Skeletal muscle satellite cell (primary cell): ENCODE measurements around the gene ADGRL1.
A peak's percentile ranks its signal among the peaks of the same experiment; 100 is the strongest.
"Not testable (repeated sequence)": the region's sequence is repeated elsewhere in the genome, so short reads cannot be mapped to it uniquely, and the experiment has no call there.

Experiments
- H3K27me3 ChIP-seq: 2 replicates; pipeline ENCODE4 v1.7.0; 2013; ENCODE audit warnings: low read length; ENCODE audit not compliant: control insufficient read depth, insufficient read depth
- H3K36me3 ChIP-seq: 2 replicates; pipeline ENCODE4 v1.7.0; 2013; ENCODE audit warnings: mild to moderate bottlenecking, control low read depth, low read length; ENCODE audit not compliant: insufficient read depth
- H3K4me1 ChIP-seq: 2 replicates; pipeline ENCODE4 v1.7.0; 2013; ENCODE audit warnings: low read length; ENCODE audit not compliant: control insufficient read depth, insufficient read depth
- H3K4me2 ChIP-seq: 2 replicates; pipeline ENCODE4 v1.7.0; 2013; ENCODE audit warnings: mild to moderate bottlenecking, low read length
- H3K4me3 ChIP-seq: 2 replicates; pipeline ENCODE4 v1.7.0; 2013; ENCODE audit warnings: low read length
- H3K9ac ChIP-seq: 2 replicates; pipeline ENCODE4 v1.7.0; 2013; ENCODE audit warnings: mild to moderate bottlenecking, low read depth, low read length, moderate library complexity
- H3K9me3 ChIP-seq: replicated peaks from 2 replicates; pipeline ENCODE4 v1.7.0; 2013; ENCODE audit warnings: mild to moderate bottlenecking, control low read depth, low read length

ADGRL1 gene

DNA sequence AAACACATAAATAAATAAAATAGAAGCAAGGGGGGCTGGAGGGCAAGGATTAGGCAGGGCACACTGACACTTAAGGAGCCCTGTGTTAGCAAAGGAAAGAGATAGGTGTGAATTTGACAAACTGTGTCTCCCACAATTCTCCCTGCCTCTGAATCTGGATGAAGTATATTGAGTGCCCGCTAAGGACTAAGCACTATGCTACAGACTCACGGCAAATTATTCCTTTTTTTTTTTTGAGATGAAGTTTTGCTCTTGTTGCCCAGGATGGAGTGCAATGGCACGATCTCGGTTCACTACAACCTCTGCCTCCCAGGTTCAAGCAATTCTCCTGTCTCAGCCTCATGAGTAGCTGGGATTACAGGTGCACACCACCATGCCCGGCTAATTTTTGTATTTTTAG, 38.4 kb upstream of the ADGRL1 start:
- H3K9me3 ChIP-seq, H3K4me1 ChIP-seq, H3K36me3 ChIP-seq, H3K4me3 ChIP-seq, H3K4me2 ChIP-seq, H3K27me3 ChIP-seq, H3K9ac ChIP-seq: not testable (repeated sequence)

- H3K9me3 ChIP-seq, H3K4me2 ChIP-seq, H3K27me3 ChIP-seq, H3K4me1 ChIP-seq, H3K36me3 ChIP-seq, H3K4me3 ChIP-seq, H3K9ac ChIP-seq: not testable (repeated sequence)
Observed at GRCh38 chr19:14243718-14244117, 37.7 kb upstream of the ADGRL1 start.

DNA sequence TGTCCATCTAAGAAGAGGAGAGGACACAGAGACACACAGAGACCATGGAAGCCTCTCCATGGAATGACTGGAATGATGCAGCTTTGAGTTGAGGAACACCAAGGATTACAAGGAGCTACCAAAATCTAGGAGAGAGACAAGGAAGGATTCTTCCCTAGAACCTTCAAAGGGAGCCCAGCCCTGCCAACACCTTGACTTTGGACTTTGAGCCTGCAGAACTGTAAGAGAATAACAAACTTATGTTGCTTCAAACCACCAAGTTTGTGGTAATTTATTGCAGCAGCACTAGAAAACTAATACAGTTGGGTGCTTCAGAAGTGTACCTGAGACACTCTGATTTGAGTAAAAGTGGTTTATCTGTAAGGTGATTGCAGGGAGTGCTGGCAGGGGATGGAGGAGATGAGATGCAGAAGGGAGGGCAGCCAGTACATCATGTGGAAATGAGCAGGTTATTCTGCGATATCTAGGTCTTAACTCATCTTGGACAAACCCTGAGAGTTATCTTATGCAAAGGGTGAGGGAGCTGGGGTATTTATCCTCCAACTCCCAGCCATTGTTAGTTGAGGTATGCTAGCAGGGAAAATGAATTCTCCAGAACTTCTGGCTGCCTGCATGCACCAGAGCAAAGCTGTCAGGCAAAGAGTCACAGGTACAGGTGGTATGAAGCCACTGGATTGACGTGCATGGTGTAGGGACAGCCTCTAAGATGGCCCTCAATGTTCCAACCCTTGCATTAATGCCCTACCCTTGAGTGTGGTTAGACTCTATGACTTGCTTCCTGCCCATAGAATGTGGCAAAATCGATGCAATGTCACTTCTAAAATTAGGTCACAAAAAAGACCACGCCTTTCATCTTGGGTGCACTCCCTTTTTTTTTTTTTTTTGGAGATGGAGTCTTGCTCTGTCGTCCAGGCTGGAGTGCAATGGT, 31.3 kb upstream of the ADGRL1 start:
- no peak overlapping the region for H3K4me2 ChIP-seq
- H3K4me1 ChIP-seq = no peaks in the 10 kb centered on the region
- H3K36me3 ChIP-seq = no peaks in the 10 kb centered on the region
- no peak overlapping the region for H3K4me3 ChIP-seq
- H3K9me3 ChIP-seq = no peaks in the 10 kb centered on the region
- peaks cover 3% of the 10 kb centered on the region for H3K27me3 ChIP-seq
- no peak overlapping the region for H3K9ac ChIP-seq

GRCh38 chr19:14232945-14233344, 27.0 kb upstream of the ADGRL1 start:
- not testable (repeated sequence) for H3K9ac ChIP-seq, H3K9me3 ChIP-seq, H3K36me3 ChIP-seq, H3K27me3 ChIP-seq, H3K4me1 ChIP-seq, H3K4me2 ChIP-seq, H3K4me3 ChIP-seq

DNA sequence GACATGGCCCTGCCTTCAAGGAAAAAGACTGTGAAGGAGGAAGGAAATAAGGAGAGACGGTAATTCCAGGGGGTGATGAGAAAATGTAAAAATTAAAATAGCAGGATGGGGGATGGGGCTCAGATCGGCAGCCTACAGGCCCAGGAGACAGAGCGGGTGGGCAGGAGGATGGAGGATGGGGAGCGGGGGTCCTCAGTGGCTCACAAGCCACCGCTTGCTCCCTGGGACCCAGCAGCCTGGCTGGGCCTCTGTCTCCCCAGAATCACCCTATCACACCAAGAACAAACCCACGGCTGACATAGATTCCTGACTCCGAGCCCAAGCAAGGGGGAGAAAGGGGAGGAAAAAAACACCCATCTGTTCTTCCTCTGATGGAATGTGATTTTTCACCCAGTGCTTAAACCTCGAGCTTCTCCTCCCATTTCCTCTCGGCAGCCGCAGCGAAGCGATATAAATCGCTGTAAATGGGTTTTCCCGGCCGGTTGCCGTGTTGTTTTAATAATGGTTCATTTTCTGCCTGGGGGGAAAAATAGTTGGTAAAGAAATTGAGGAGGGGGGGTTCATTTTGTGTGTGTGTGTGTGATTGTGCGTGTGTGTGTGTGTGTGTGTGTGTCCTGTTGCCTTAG, 22.6 kb upstream of the ADGRL1 start:
- H3K4me1 ChIP-seq, H3K9me3 ChIP-seq, H3K9ac ChIP-seq, H3K36me3 ChIP-seq, H3K4me3 ChIP-seq, H3K27me3 ChIP-seq, H3K4me2 ChIP-seq: not testable (repeated sequence)

- H3K4me3 ChIP-seq, H3K9ac ChIP-seq, H3K4me2 ChIP-seq, H3K36me3 ChIP-seq, H3K9me3 ChIP-seq, H3K27me3 ChIP-seq, H3K4me1 ChIP-seq: not testable (repeated sequence)
Observed at GRCh38 chr19:14226498-14226897, 20.5 kb upstream of the ADGRL1 start.

- no peaks in the 10 kb centered on the region for H3K9me3 ChIP-seq
- peaks cover 4% of the 10 kb centered on the region for H3K4me1 ChIP-seq
- H3K27me3 ChIP-seq = no peaks in the 10 kb centered on the region
- H3K36me3 ChIP-seq = no peaks in the 10 kb centered on the region
- H3K4me2 ChIP-seq = no peak overlapping the region
- H3K9ac ChIP-seq = no peak overlapping the region
- H3K4me3 ChIP-seq = no peak overlapping the region
Observed at GRCh38 chr19:14222886-14223285, 16.9 kb upstream of the ADGRL1 start.

GRCh38 chr19:14221345-14221744, 15.4 kb upstream of the ADGRL1 start:
- H3K9ac ChIP-seq, H3K36me3 ChIP-seq, H3K27me3 ChIP-seq, H3K4me3 ChIP-seq, H3K4me1 ChIP-seq, H3K9me3 ChIP-seq: not testable (repeated sequence)
- H3K4me2 ChIP-seq = peak overlapping the region; percentile 44

DNA sequence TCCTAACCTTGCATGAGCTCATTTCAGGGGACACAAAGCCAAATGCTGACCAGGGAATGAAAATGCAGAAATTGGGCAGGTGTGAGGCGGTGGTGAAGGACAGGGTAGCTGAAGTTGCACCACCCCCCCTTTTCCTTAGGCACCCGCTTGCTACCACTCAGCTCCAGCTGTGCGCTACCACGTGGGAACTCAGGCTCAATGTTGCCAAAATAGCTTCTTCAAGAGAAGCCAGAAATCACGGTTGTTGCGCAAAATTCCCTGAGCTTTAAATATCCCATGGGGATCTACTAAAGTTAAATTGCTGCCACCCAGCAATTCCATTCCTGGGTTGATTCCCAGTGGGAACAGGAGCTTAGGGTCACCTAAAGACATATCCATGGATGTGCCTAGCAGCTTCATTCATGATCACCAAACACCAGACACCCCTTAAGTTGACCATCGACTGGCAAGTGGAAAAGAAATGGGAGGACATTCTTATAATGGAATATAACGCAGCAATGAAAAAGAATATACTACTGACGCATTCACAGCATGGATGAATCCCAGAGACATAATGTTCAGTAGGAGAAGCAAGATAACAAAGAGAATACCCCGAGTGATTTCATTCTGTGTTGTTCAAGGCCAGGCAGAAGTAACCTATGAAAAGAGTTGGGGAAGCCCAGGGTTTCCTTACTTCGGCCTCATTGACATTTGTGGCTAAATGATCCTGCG, 12.8 kb upstream of the ADGRL1 start:
- Histone ChIP-seq H3K9me3 (no peaks in the 10 kb centered on the region), H3K9ac (no peak overlapping the region), H3K4me2 (no peak overlapping the region), H3K27me3 (no peaks in the 10 kb centered on the region), H3K36me3 (no peaks in the 10 kb centered on the region), H3K4me3 (no peak overlapping the region), H3K4me1 (peaks cover 4% of the 10 kb centered on the region)

DNA sequence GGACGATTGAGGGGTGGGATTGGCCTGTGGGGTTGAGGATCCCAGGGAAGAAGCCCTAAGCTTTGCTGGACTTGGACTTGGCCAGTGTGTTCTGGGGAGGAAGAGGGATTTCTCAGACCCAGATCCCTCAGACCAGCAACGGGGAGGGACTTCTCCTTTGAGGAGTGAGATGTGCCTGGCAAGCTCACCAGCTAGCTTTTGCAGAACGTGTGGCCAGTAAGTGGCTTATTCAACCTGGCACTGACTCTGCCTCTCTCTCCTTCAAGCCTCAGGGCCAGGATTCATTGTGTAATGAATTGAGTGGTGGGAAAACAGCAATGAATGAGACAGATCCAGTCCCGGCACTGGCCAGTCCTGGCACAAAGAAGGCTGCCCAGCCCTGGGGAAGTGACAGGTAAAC, 11.9 kb upstream of the ADGRL1 start:
- not testable (repeated sequence) for H3K4me3 ChIP-seq, H3K4me1 ChIP-seq, H3K9ac ChIP-seq, H3K4me2 ChIP-seq, H3K27me3 ChIP-seq, H3K36me3 ChIP-seq, H3K9me3 ChIP-seq

GRCh38 chr19:14214580-14214979, 8.6 kb upstream of the ADGRL1 start:
- Histone ChIP-seq H3K4me1 (no peaks in the 10 kb centered on the region), H3K27me3 (peaks cover 8% of the 10 kb centered on the region), H3K4me2 (no peak overlapping the region), H3K36me3 (no peaks in the 10 kb centered on the region), H3K9me3 (no peaks in the 10 kb centered on the region), H3K9ac (no peak overlapping the region), H3K4me3 (no peak overlapping the region)
